AG04450 (cell line): Measurements from ENCODE around the gene PALM2AKAP2. TPM values are rescaled to one million over a fixed set of nuclear protein-coding genes. Genes with fewer than 3 reads are reported as not detected.

Experiments used
- CTCF ChIA-PET: fragments of 300-600, 350-600 bp; formaldehyde crosslinking; extraction: SDS; loops from one replicate; lab custom pipeline; 2022; ENCODE audit warnings: antibody characterized with exemption, inconsistent platforms; lab: Charles Lee
- POLR2A ChIA-PET: fragments of 350-600 bp; formaldehyde crosslinking; extraction: SDS; loops from one replicate; lab custom pipeline; 2021; ENCODE audit warnings: antibody characterized with exemption, inconsistent platforms; lab: Yijun Ruan, JAX
- DNase-seq: peaks from one replicate; pipeline ENCODE4 v3.0.0-alpha.2; 2011; ENCODE audit warnings: low read depth, low spot score
- H3K27ac ChIP-seq: one replicate; pipeline ENCODE4 v1.5.1; 2012; ENCODE audit warnings: low read depth, low read length, control low read depth
- H3K27me3 ChIP-seq: one replicate; pipeline ENCODE4 v1.6.0; 2012; ENCODE audit warnings: low read length; ENCODE audit not compliant: control insufficient read depth, insufficient read depth
- H3K4me3 ChIP-seq: 2 replicates; pipeline ENCODE4 v1.5.1; 2011; ENCODE audit warnings: mild to moderate bottlenecking, low read depth, low read length, control low read depth
- H3K9me3 ChIP-seq: 2 replicates; pipeline ENCODE4 v1.5.1; 2012; ENCODE audit warnings: low read length; ENCODE audit not compliant: control insufficient read depth, insufficient read depth
- polyA plus RNA-seq: library from polyadenylated mRNA; depleted of rRNA; stranded (reverse); fragments of >200 nt; gene quantifications from 2 replicates; pipeline ENCODE4 v1.2.3, GENCODE V29; 2011
- TF ChIP-seq, protein P1 (sequence below): IDR thresholded peaks from 2 replicates; pipeline ENCODE4 v1.5.1; 2011; ENCODE audit warnings: low read depth, low read length, control low read depth, inconsistent platforms

The PALM2AKAP2 gene
- polyA plus RNA-seq, 1 experiment = 4.6 TPM

DNA sequence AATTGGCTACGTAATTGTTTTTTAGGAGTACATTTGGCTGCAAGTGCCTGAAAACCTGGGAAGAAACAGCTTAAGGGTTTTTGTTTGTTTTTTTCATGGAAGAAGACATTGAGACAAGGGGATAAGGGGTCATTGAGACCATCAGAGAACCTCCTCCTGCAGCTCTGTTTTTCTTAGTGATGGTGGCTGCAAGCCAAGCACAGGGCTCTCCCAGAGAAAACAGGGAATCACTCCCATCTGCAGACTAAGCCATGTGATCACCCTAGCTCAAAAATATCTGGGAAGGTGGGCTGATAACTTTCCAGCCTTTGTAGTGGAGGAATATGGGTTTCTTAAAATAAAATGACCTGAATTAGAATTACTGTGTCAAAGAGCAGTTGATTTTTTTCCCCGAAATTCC, 25.1 kb downstream of the PALM2AKAP2 start:
- TF ChIP-seq, protein P1, sequence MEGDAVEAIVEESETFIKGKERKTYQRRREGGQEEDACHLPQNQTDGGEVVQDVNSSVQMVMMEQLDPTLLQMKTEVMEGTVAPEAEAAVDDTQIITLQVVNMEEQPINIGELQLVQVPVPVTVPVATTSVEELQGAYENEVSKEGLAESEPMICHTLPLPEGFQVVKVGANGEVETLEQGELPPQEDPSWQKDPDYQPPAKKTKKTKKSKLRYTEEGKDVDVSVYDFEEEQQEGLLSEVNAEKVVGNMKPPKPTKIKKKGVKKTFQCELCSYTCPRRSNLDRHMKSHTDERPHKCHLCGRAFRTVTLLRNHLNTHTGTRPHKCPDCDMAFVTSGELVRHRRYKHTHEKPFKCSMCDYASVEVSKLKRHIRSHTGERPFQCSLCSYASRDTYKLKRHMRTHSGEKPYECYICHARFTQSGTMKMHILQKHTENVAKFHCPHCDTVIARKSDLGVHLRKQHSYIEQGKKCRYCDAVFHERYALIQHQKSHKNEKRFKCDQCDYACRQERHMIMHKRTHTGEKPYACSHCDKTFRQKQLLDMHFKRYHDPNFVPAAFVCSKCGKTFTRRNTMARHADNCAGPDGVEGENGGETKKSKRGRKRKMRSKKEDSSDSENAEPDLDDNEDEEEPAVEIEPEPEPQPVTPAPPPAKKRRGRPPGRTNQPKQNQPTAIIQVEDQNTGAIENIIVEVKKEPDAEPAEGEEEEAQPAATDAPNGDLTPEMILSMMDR = no peak
- ChIA-PET POLR2A (interaction anchor here (1.6 kb wide), 1 partner anchor 12 kb away, joined by 4 read pairs; no protein-coding TSS in a partner anchor), CTCF (interaction anchor here (4.0 kb wide), 1 partner anchor 13 kb away, joined by 21 read pairs; no protein-coding TSS in a partner anchor)
- Histone ChIP-seq H3K27ac (no peak overlapping the region), H3K9me3 (peaks cover 6% of the 10 kb centered on the region; the same call in 1 of the 2 replicates), H3K4me3 (no peak overlapping the region), H3K27me3 (no peaks in the 10 kb centered on the region)
- no peak for DNase-seq

DNA sequence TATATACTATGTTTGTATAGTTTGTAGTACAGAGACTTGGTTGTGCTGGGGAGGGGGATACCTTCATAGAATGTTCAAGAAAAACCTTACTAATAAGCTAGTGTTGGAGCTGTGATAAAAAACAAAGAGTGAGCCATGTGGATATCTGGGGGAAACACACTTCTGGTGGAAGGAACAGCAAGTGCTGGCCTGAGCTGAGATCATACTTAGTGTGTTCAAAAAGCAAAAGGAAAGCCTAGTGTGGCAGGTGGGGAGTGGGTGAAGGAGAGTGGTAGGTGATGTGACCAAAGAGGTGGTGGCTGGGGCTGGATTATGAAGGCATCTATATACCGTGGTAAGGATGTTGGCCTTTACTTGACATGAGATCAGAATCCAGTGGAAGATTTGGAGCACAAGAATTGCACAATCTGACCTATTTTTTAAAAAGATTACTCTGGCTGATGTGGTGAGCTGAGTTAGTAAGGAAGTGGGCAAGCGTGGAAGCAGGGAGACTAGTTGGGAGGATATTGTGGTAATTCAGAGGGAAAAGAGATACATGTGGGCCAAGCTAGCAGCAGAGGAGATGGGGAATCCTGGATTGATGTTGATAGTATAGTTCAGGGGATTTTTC, 26.6 kb downstream of the PALM2AKAP2 start:
- no peak for DNase-seq
- TF ChIP-seq, protein P1 = no peak
- no peaks in the 10 kb centered on the region for H3K27me3 ChIP-seq
- no peak overlapping the region for H3K27ac ChIP-seq
- CTCF ChIA-PET = interaction anchor here (1.3 to 4.0 kb wide), 2 partner anchors 11 to 232 kb away, joined by 3 to 21 read pairs; no protein-coding TSS in a partner anchor
- H3K4me3 ChIP-seq = no peak overlapping the region
- POLR2A ChIA-PET = interaction anchor here (1.6 kb wide), 1 partner anchor 10 kb away, joined by 4 read pairs; no protein-coding TSS in a partner anchor
- H3K9me3 ChIP-seq = peaks cover 6% of the 10 kb centered on the region; the same call in 1 of the 2 replicates

DNA sequence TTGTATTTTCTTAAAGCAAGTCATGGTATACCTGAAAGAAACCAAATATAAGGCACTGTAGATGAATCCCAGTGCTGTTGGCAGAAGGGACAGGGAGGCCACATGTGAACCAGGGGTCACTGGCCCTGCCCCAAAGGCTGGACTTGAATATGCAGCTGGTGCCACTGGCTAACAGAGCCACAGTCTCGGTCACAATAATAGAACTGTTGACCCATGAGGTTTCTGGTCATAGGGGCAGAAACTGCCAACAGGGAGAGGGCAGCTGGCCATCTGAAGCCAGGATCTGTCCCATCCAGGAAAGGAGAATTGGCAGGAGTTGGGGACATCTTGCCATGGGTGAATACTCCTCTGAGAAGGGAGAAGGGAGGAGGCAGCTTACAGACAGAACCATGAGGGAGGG, 31.9 kb downstream of the PALM2AKAP2 start:
- TF ChIP-seq, protein P1 = no peak
- CTCF ChIA-PET = no interaction called here
- DNase-seq = no peak
- Histone ChIP-seq H3K27ac (no peak overlapping the region), H3K9me3 (peaks cover 6% of the 10 kb centered on the region; the same call in 1 of the 2 replicates), H3K4me3 (no peak overlapping the region), H3K27me3 (no peaks in the 10 kb centered on the region)
- POLR2A ChIA-PET = no interaction called here

DNA sequence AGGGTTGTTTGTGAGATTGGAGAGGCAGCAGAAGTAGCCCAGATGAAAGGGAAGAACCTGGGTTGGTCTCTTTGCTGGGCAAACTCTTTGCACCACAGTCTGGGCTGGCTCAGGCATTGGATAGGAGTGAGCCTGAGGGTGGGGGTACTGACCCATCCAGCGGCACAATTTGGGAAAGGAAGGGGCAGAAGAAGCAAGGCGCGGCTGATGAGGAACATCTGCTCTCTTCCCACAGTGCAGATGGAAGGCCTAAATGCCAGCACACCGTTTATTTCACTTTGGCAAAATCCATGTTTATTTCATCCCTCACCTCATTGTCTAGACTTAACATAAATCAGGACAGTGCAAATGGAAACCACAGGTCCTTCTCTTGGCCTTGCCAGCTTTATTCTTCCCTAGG, 32.3 kb downstream of the PALM2AKAP2 start:
- CTCF ChIA-PET = no interaction called here
- POLR2A ChIA-PET = no interaction called here

More for the DNA sequence above, 32.3 kb downstream of the PALM2AKAP2 start:
- no peaks in the 10 kb centered on the region for H3K27me3 ChIP-seq
- no peak overlapping the region for H3K4me3 ChIP-seq
- no peak overlapping the region for H3K27ac ChIP-seq
- DNase-seq = no peak
- TF ChIP-seq, protein P1 = no peak
- H3K9me3 ChIP-seq = peaks cover 6% of the 10 kb centered on the region; the same call in 1 of the 2 replicates
